SIG-M5 treated with dmso at 0.1 percent for 504 hours (cell line): ENCODE data around the gene ZNF630.
"Not testable (repeated sequence)": the region's sequence is repeated elsewhere in the genome, so short reads cannot be mapped to it uniquely, and the experiment has no call there.

Experiments used
- DNase-seq: peaks from one replicate; lab custom pipeline; 2025; ENCODE audit not compliant: unreplicated experiment; lab: John Stamatoyannopoulos, UW

ZNF630 gene

DNA sequence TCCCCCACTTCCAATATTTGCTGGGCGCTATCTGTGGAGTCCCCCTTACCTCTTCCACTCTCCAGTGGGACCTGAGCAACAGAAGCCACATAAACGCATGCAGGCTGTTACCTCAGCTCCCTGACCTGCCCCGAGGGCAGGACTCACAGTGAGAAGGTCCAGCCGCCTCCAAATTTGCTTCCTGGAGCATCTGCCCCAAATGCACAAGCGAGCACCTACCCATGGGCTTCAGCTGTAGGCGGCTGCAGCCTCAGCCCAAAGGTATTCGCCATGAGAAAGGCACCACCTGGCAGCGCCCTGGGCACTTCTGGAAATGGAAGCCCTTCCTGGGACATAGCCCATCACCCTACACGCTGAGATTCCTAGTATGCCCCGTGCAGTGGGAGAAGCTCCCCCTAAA lies 41.2 kb downstream of the ZNF630 start:
- DNase-seq, result no peak

DNA sequence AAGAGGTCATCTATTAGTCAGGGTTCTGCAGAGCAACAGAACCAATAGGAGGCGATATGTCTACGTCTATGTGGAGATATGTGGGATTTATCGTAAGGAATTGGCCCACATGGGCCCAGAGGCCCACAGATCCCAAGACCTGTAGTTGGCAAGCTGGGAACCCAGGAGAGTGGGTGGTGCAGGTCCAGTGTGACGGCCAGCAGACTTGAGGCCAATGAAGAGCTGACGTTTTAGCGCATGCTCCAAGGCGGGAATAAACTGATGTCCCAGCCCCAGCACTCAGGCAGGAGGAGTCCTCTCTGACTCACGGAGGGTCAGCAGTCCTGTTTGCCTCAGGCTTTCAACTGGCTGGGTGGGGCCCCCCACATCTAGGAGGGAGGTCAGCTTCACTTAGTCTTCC lies 43.3 kb downstream of the ZNF630 start:
- no peak for DNase-seq

DNA sequence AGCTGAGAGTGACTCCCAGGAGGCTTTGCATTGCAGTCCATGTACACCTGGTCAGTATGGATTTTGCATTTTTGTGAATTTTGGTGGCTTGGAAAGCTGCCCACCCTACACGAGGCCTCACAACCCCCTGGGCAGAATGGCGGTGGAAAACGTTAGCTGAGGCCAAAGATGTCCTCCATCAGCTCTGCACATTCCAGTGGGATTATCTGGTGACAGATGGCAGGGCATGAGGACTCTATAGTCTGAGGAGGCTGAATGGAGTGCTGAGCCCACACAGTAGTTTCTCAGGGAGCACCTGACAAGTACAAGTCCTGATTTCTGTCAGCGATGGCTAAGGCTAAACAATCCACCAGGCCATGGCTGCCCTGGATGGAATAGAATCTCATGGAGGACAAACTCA lies 43.9 kb downstream of the ZNF630 start:
- DNase-seq, result not testable (repeated sequence)

DNA sequence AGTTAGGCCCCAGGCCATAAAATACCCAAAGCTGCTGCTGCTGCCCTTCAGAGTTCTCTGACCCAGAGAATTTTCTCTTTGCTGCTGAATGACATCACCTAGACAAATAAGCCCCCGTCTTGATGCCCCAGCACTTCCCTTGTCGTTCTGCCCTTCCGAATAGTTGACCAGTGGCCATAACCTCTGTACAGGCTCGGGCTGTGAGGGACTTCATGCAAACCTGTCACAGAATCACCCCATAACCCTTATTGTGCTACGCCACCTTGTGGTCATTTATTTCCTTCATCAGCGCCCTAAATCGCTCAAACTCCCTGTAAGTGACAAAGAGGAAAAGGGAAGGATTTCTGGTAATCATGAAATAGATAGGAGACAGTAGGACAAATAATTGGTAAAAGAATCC lies 45.9 kb downstream of the ZNF630 start:
- peak; percentile 43 for DNase-seq

DNA sequence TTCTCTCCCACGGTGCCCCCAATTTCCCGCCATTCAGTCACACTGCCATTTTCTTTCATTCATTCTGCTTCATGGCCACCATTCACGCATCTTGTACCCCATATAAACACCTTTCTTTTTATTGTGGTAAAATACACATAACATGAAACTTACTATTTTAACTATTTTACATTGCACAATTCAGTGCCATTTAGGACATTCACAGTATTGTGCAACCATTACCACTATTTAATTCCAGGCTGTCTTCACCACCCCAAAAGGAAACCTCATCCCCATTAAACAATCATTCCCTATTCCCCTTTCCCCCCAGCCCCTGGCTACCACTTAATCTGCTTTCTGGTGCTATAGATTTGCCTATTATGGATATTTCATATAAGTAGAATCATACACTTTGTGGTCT lies 48.7 kb downstream of the ZNF630 start:
- no peak for DNase-seq

DNA sequence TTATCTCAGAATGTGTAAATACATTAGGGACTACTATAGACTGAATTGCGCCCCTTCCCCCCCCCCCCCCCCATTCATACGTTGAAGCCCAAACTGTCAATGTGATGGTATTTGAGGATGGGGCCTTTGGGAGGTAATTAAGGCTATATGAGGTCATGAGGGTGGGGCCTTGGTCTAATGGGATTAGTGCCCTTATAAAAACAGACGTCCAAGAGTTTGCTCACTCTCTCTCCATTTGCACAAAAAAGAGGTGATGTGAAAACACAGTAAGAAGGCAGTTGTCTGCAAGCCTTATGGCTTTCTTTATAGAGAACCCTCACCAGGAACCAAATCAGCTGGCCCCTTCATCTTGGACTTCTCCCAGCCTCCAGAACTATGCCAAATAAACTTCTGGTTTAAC lies 49.3 kb downstream of the ZNF630 start:
- no peak for DNase-seq

DNA sequence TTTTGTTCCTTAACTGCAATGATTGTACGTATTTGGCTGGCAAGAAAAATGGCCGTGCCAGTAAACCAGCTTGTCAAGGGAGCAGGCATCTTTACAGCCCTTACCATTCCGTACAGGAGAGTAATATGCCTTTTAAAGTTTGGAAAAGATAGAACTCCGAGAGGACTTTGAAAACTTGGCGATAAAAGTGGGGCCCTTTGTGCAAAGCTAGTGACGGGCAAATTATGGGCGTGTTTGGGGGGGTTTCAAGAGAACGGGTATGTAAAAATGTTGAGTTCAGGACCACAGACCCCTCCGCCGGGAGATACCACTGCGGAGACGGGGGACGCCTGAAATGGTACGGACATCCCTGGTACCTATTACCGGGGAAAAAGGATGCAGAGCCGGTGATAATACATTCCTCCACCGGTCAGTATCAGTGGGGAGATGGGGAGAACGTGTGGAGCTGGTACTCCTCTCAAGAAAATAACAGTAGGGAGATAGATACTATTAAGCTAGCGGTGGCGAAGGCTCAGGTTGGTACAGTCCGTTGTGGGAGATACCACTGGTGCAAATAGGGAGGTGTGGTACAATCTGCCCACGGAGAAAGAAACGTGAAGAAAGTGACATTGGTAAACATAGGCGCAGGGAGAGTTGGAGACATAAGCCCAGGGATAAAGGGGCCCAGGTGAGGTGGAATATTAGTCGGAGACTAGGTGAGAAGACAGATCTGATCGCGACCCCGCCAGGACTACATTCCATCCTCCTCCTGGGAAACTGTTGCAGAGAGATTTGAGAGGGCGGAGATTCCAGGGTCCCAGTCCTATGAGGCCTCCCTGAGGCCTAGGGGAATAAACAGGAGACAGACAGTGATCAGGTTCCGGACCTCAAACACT lies 50.2 kb downstream of the ZNF630 start:
- peak; percentile 54 for DNase-seq

DNA sequence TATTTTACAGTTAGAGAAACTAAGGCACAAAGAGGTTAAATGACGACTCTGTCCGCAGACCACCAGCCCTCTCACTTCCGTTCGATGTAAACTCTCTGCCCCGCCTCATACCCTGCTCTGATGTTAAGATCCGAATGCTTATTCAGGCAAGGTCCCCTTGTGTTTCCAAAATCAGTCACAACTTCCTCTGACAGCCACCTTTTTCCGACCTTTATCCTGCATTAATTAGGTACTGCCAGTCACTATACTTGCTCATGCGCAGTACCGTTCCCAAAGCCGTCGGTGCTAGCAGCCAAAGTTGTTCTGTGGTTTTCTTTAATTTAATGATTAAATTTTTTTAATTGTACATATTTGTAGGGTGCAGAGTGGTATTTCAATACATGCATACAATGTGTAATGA lies 51.0 kb downstream of the ZNF630 start:
- not testable (repeated sequence) for DNase-seq

DNA sequence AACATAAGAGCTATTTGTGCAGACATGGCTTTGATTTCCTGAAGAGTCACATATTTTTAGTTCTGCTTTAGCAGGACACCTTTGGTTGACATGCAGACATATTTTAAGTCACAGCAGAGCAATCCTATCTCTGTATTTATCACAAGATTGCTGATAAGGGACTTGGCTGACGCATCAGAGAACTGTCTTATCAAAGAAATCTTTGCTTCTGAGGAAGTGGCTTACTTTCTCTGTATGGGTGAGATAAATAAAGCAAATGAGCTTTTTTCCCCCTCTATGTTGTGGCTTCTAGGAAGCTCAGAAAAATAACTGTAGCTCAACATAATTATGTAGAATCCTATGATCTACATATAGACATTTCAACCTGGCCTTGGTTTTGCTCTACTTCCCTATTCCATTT lies 51.5 kb downstream of the ZNF630 start:
- DNase-seq, result not testable (repeated sequence)

DNA sequence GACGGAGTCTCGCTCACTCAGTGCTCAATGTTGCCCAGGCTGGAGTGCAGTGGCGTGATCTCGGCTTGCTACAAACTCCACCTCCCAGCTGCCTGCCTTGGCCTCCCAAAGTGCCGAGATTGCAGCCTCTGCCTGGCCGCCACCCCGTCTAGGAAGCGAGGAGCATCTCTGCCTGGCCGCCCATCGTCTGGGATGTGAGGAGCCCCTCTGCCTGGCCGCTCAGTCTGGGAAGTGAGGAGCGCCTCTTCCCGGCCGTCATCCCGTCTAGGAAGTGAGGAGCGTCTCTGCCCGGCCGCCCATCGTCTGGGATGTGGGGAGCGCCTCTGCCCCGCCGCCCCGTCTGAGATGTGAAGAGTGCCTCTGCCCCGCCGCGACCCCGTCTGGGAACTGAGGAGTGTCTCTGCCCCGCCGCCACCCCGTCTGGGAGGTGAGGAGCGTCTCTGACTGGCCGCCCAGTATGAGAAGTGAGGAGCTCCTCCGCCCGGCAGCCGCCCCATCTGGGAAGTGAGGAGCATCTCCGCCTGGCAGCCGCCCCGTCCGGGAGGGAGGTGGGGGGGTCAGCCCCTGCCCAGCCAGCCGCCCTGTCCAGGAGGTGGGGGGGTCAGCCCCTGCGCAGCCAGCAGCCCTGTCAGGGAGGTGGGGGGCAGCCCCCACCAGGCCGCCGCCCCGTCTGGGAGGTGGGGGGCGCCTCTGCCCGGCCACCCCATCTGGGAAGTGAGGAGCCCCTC lies 54.7 kb downstream of the ZNF630 start:
- DNase-seq, result not testable (repeated sequence)

DNA sequence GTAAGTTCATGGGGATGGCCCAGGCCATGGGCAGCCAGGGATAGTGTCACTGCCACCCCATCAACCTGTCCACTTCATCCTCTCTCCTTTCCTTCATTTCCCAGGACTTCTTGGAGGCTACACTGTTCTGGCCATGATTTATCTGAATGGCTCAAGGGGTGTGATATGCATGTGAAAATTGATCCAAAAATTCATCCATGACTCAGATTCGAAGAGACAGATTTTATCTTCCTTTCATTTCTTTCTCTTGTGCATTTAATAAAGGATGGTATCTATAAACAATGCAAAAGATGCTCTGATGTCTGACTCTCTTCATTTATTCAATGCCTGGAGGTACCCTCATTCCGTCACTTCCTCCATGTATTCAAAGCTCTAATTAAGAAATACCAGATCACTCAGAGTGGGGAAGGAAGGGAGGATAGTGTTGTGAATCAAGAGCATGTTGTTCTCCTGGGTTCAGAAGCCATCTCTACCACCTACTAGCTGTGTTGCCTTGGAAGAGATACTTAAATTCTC lies 61.9 kb downstream of the ZNF630 start:
- not testable (repeated sequence) for DNase-seq
